Activated CD4-positive, alpha-beta memory T cell treated with anti-CD3 and anti-CD28 coated beads for 36 hours (primary cell): ENCODE results near the gene MRGPRF. TPM values are rescaled to one million over a fixed set of nuclear protein-coding genes. Genes with fewer than 3 reads are reported as not detected.

Experiments used
- CTCF ChIA-PET: fragments of 350-600 bp; sonication (Branson Sonifier 250); formaldehyde crosslinking; loops from one replicate; lab custom pipeline; 2021; ENCODE audit warnings: antibody characterized with exemption, inconsistent platforms; lab: Charles Lee
- POLR2A ChIA-PET: fragments of 350-600 bp; sonication (Branson Sonifier 250); formaldehyde crosslinking; loops from one replicate; lab custom pipeline; 2021; ENCODE audit warnings: antibody characterized with exemption; lab: Charles Lee
- DNase-seq: peaks from one replicate; pipeline ENCODE4 v3.0.0-alpha.2; 2020
- H3K27ac Mint-ChIP-seq: one replicate; pipeline ENCODE4 v1.8.0; 2021; ENCODE audit warnings: mixed read lengths
- H3K27me3 Mint-ChIP-seq: one replicate; pipeline ENCODE4 v1.8.0; 2021; ENCODE audit warnings: mixed read lengths
- H3K36me3 Mint-ChIP-seq: one replicate; pipeline ENCODE4 v1.8.0; 2021; ENCODE audit warnings: mixed read lengths
- H3K4me1 Mint-ChIP-seq: one replicate; pipeline ENCODE4 v1.8.0; 2021; ENCODE audit warnings: low read depth, mixed read lengths
- H3K4me3 Mint-ChIP-seq: one replicate; pipeline ENCODE4 v1.8.0; 2021; ENCODE audit warnings: mild to moderate bottlenecking, mixed read lengths
- H3K9me3 Mint-ChIP-seq: one replicate; pipeline ENCODE4 v1.8.0; 2021; ENCODE audit warnings: mixed read lengths
- intact Hi-C: fragments of 100-400 bp; cut with micrococcal nuclease; formaldehyde crosslinking; loops from one replicate; pipeline ENCODE4 v1.15.1; 2023
- total RNA-seq, 2 experiments: library from RNA; stranded (reverse); gene quantifications; one replicate each; pipeline ENCODE4 v1.2.3, GENCODE V29; 2021

Gene MRGPRF
- total RNA-seq, 2 experiments from 2014 or later: not detected

DNA sequence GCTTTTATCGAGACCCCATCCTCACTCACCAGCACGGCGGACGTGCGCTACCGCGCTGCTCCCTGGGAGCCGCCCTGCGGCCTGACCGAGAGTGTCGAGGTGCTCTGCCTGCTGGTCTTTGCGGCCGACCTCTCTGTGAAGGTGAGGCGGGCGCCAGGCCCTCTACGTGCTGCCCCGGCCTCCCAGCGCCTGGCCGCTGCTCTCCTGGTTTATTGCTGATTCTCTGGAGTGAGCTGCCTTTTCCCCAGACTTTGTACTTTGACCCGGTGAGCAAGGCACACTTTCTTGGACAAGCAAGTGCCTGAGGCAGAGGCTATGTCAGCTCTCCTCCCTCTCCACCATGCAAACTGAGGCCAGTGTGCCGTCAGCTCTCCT lies 42.2 kb upstream of the MRGPRF start:
- H3K4me3 Mint-ChIP-seq: no peak overlapping the region
- peaks cover 13% of the 10 kb centered on the region for H3K4me1 Mint-ChIP-seq
- H3K27ac Mint-ChIP-seq: no peak overlapping the region
- intact Hi-C loops: no loop called here
- H3K27me3 Mint-ChIP-seq: no peaks in the 10 kb centered on the region
- H3K9me3 Mint-ChIP-seq: no peaks in the 10 kb centered on the region
- ChIA-PET POLR2A (no interaction called here), CTCF (no interaction called here)
- DNase-seq: no peak
- H3K36me3 Mint-ChIP-seq: peaks cover 4% of the 10 kb centered on the region

DNA sequence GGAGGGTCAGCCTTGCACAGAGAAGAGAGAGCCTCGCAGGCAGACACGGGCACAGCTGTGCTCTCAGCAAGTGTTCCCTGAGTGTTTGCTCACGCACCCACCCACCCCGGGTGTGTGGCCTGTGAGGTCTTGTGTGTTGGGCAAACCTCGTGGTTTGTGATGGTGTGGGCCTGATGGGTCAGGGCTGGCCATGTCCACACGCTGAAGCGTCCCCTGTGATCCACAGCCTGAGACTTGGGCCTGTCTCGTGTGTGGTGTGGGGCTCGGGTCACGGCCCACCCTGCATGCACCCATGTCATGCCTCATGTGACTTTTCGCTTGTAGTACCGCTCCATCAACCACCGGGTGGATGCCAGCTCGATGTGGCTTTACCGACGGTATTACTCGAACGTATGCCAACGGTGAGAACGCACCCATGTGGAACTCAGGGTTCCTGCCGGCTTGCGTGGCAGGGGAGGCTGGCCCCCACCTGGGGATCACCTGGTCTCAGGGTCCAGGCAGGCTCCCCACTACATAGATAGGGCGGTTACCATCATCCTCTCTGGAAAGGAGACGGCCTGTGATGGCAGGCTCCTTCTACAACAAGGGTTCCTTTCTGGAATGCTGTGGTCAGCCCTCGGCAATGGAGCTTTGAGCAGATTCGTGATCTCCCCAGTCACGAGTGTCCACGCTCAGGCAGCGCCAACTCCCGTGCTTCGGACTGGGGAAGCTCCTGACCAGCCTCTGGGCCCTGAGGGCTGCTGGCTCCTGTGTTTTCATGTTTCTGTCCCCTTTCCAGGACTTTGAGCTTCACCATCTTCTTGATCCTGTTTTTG lies 41.6 kb upstream of the MRGPRF start:
- Mint-ChIP-seq H3K4me3 (no peak overlapping the region), H3K9me3 (no peaks in the 10 kb centered on the region), H3K36me3 (peaks cover 4% of the 10 kb centered on the region), H3K27ac (no peak overlapping the region), H3K4me1 (peaks cover 18% of the 10 kb centered on the region), H3K27me3 (no peaks in the 10 kb centered on the region)
- DNase-seq: no peak
- ChIA-PET CTCF (no interaction called here), POLR2A (no interaction called here)
- intact Hi-C loops: no loop called here

GRCh38 chr11:69053546-69054396 lies 40.7 kb upstream of the MRGPRF start:
- Mint-ChIP-seq H3K4me3 (no peak overlapping the region), H3K27ac (no peak overlapping the region), H3K4me1 (peaks cover 19% of the 10 kb centered on the region), H3K36me3 (peaks cover 4% of the 10 kb centered on the region), H3K9me3 (no peaks in the 10 kb centered on the region), H3K27me3 (no peaks in the 10 kb centered on the region)
- ChIA-PET CTCF (no interaction called here), POLR2A (no interaction called here)
- DNase-seq: no peak
- intact Hi-C loops: no loop called here

DNA sequence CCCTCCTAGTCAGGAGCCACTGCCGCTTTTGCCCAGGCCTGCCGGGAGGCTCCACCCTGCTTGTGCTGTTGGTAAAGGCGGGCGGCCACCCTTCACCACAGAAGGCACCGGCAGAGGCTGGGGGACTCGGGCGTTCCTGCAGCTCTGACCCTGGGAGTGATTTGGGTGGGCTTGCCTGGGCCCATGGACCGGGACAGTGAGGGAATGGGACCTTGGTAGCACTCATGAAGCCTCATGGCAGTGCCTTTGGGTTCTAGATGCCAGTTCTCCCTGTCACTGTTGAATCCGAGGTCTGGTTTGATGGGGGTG lies 40.1 kb upstream of the MRGPRF start:
- Mint-ChIP-seq H3K27me3 (no peaks in the 10 kb centered on the region), H3K4me3 (no peak overlapping the region), H3K27ac (no peak overlapping the region), H3K9me3 (no peaks in the 10 kb centered on the region), H3K36me3 (peaks cover 4% of the 10 kb centered on the region), H3K4me1 (peaks cover 21% of the 10 kb centered on the region)
- CTCF ChIA-PET: interaction anchor here (1.1 kb wide), 1 partner anchor 9 kb away, joined by 3 read pairs; no protein-coding TSS in a partner anchor
- intact Hi-C loops: no loop called here
- DNase-seq: no peak
- POLR2A ChIA-PET: no interaction called here

GRCh38 chr11:69052343-69053168 lies 39.5 kb upstream of the MRGPRF start:
- intact Hi-C loops: no loop called here
- no peaks in the 10 kb centered on the region for H3K9me3 Mint-ChIP-seq
- peaks cover 4% of the 10 kb centered on the region for H3K36me3 Mint-ChIP-seq
- CTCF ChIA-PET: interaction anchor here (1.1 kb wide), 2 partner anchors 8 to 37 kb away, joined by 3 to 4 read pairs; no protein-coding TSS in a partner anchor
- no peak overlapping the region for H3K27ac Mint-ChIP-seq
- H3K4me3 Mint-ChIP-seq: no peak overlapping the region
- peaks cover 25% of the 10 kb centered on the region for H3K4me1 Mint-ChIP-seq
- H3K27me3 Mint-ChIP-seq: no peaks in the 10 kb centered on the region
- DNase-seq: no peak
- POLR2A ChIA-PET: no interaction called here

GRCh38 chr11:69051381-69052342 lies 38.6 kb upstream of the MRGPRF start:
- Mint-ChIP-seq H3K27ac (no peak overlapping the region), H3K27me3 (no peaks in the 10 kb centered on the region), H3K36me3 (peaks cover 4% of the 10 kb centered on the region), H3K9me3 (no peaks in the 10 kb centered on the region), H3K4me1 (peaks cover 25% of the 10 kb centered on the region), H3K4me3 (no peak overlapping the region)
- POLR2A ChIA-PET: interaction anchor here (0.7 kb wide), 1 partner anchor 807 kb away, joined by 3 read pairs; no protein-coding TSS in a partner anchor
- intact Hi-C loops: no loop called here
- CTCF ChIA-PET: interaction anchor here (1.1 kb wide), 2 partner anchors 7 to 38 kb away, joined by 3 to 4 read pairs; no protein-coding TSS in a partner anchor
- DNase-seq: no peak

DNA sequence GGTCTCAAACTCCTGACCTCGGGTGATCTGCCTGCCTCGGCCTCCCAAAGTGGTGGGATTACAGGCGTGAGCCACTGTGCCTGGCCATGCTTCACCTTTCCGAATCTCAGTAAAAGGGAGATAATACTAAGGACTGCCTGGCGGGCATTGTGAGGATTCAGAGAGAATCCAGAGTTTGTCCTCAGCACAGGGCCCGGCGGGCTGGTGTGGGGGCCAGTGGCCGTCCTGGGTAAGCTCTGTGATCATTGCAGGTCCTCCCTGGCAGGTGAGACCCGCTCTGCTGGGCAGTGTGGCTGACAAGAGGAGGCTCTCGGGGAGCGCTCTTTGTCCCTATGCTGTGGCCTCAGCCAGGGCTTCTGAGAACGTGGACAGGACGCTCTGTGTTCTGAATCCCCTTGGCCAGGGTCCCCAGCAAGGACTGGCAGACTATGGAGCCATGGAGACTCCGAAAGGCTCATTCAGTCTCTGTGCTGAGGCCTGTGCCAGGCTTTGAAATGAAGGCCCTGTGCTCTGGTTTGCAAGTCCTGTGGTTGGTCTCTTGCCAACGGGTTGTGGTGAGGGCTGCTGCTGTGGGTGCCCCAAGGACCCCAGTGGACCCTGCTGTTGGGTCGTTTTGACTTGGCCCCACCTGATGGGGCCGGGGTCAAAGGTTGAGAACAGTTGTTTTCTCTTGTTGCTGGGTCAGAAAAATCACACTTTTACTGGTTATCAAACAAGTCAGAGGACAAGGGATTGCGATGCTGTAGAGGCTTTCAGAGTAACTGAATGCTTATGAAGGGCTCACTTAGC lies 37.7 kb upstream of the MRGPRF start:
- ChIA-PET CTCF (interaction anchor here (1.1 kb wide), 1 partner anchor 39 kb away, joined by 4 read pairs; no protein-coding TSS in a partner anchor), POLR2A (interaction anchor here (0.7 kb wide), 1 partner anchor 806 kb away, joined by 3 read pairs; no protein-coding TSS in a partner anchor)
- Mint-ChIP-seq H3K36me3 (peaks cover 2% of the 10 kb centered on the region), H3K4me3 (peak overlapping the region; percentile 32), H3K27me3 (no peaks in the 10 kb centered on the region), H3K27ac (no peak overlapping the region), H3K9me3 (no peaks in the 10 kb centered on the region), H3K4me1 (peaks cover 20% of the 10 kb centered on the region)
- DNase-seq: no peak
- intact Hi-C loops: no loop called here

DNA sequence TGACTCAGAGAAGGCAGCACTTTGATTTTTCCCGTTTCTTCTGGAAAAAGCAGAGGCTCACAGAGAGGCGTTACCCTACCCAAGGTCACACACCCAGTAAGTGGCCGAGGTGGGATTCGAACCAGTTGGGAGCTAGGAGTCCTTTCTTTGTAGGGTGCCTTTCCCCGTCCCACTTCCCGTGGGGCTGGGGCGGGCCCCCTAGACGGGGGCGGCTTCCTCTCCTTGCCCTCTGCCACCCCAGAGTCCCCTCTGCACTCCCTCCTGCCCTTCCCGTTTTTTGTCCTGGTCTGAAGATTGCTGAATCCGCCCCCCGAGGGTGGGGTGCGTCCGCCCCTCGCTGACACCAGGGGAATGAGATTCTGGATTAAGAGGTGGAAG lies 36.4 kb upstream of the MRGPRF start:
- intact Hi-C loops: loop anchor here (2.0 to 5.0 kb wide), 2 partner anchors 147 to 207 kb away; partner anchors contain the start of genes CPT1A, IGHMBP2 and MRPL21
- ChIA-PET CTCF (no interaction called here), POLR2A (interaction anchor here (1.0 kb wide), 1 partner anchor 38 kb away, joined by 3 read pairs; no protein-coding TSS in a partner anchor)
- Mint-ChIP-seq H3K27ac (peak overlapping the region; percentile 71), H3K9me3 (no peaks in the 10 kb centered on the region), H3K4me1 (peaks cover 17% of the 10 kb centered on the region), H3K27me3 (peaks cover 2% of the 10 kb centered on the region), H3K36me3 (no peaks in the 10 kb centered on the region), H3K4me3 (peak overlapping the region; percentile 76)
- peak; percentile 46 for DNase-seq

DNA sequence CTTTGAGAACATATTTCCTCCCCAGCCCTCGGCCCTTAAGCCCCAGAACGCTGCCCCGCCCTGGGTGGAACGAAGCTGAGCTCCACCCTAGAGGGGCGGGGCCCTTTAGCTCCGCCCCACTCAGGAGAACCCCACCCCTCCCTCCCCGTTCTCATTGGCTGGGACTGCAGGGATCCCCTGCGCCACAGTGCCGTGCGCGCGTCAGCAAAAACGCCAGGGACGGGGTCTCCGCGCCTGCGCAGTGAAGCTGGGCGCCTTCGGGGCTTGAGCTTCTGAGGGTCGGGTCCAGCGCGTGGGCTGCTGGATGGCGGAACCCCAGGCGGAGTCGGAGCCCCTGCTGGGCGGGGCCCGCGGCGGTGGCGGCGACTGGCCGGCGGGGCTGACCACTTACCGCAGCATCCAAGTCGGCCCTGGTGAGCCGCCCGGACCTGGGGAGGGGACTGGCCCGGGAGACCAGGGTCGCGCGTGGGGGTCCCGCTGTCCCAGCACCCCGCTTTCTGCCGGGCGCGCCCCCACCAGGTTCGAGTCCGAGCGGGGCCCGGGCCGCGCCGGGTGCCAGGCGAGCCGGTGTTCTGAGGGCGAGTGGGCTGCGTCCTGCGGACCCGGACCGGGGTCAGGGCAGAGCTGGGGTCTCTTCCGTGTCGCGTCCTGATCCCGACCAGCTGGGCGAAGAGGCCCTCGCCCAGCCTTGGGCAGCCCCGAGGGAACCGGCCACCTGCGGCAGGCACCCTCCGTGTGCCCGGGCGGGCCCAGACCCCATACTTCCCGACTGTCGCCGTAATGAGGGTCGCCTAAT lies 35.8 kb upstream of the MRGPRF start, which contains the start of gene TPCN2:
Gene TPCN2, plus strand, starts transcription at position 239 of the 796 bp plus-strand sequence. Its CDS starts 66 bp downstream, at position 305.
- peak within 1 kb of the TSS; percentile 76 for H3K4me3 Mint-ChIP-seq
- CTCF ChIA-PET: no interaction called here
- H3K27ac Mint-ChIP-seq: peak within 1 kb of the TSS; percentile 71
- H3K36me3 Mint-ChIP-seq: no peaks in the 10 kb centered on the region
- POLR2A ChIA-PET: interaction anchor here (0.9 to 1.0 kb wide), 2 partner anchors 16 to 38 kb away, joined by 3 read pairs; no protein-coding TSS in a partner anchor
- DNase-seq: peak; percentile 94
- peaks cover 17% of the 10 kb centered on the region for H3K4me1 Mint-ChIP-seq
- H3K9me3 Mint-ChIP-seq: no peaks in the 10 kb centered on the region
- H3K27me3 Mint-ChIP-seq: peaks cover 2% of the 10 kb centered on the region
- intact Hi-C loops: loop anchor here (2.0 to 5.0 kb wide), 2 partner anchors 146 to 207 kb away; partner anchors contain the start of genes CPT1A, IGHMBP2 and MRPL21
